HG02798 (cell line): ENCODE data around the gene RPL13A.
"Not testable (repeated sequence)": the region's sequence is repeated elsewhere in the genome, so short reads cannot be mapped to it uniquely, and the experiment has no call there.

Source experiments
- ATAC-seq: cut with Tn5 transposase; IDR thresholded peaks from one replicate; pipeline ENCODE4 v1.9.1; 2021; ENCODE audit warnings: mild to moderate bottlenecking; ENCODE audit not compliant: unreplicated experiment, poor library complexity

RPL13A gene

GRCh38 chr19:49487277-49488045 is at the start of gene RPL13A:
RPL13A (plus strand) TSS chr19:49487608; CDS start chr19:49487630, 22 bp downstream.
- peak; percentile 97 for ATAC-seq

- ATAC-seq = no peak
These were observed 49.1 kb upstream of the RPL13A start for GRCh38 chr19:49438261-49438660.

- ATAC-seq = no peak
These were observed 47.6 kb upstream of the RPL13A start for GRCh38 chr19:49439836-49440235.

- no peak for ATAC-seq
These were observed 46.8 kb upstream of the RPL13A start for GRCh38 chr19:49440439-49441209.

- ATAC-seq = no peak
These were observed 46.0 kb upstream of the RPL13A start, which contains the start of gene SLC17A7 for GRCh38 chr19:49441210-49441959. SLC17A7 (minus strand) TSS chr19:49441527; CDS start chr19:49441379, 148 bp downstream.

GRCh38 chr19:49441960-49442350 is 45.5 kb upstream of the RPL13A start:
- no peak for ATAC-seq

GRCh38 chr19:49442354-49442753 is 45.1 kb upstream of the RPL13A start:
- no peak for ATAC-seq

GRCh38 chr19:49442771-49443365 is 44.5 kb upstream of the RPL13A start:
- no peak for ATAC-seq

GRCh38 chr19:49443366-49444099 is 43.9 kb upstream of the RPL13A start:
- peak; percentile 82 for ATAC-seq

GRCh38 chr19:49444100-49444700 is 43.2 kb upstream of the RPL13A start:
- ATAC-seq = not testable (repeated sequence)

GRCh38 chr19:49445997-49446396 is 41.4 kb upstream of the RPL13A start:
- ATAC-seq = no peak

GRCh38 chr19:49447485-49448431 is 39.6 kb upstream of the RPL13A start:
- no peak for ATAC-seq

- no peak for ATAC-seq
These were observed 39.0 kb upstream of the RPL13A start for GRCh38 chr19:49448432-49448786.

GRCh38 chr19:49450405-49450804 is 37.0 kb upstream of the RPL13A start:
- ATAC-seq = no peak

- ATAC-seq = peak; percentile 65
These were observed 35.8 kb upstream of the RPL13A start, which contains the start of gene PIH1D1 for GRCh38 chr19:49451430-49452181. PIH1D1 (minus strand) TSS chr19:49451814; CDS start chr19:49451574, 240 bp downstream.

GRCh38 chr19:49453013-49453756 is 34.2 kb upstream of the RPL13A start, which contains the start of gene ALDH16A1:
ALDH16A1 (plus strand) TSS chr19:49453225; CDS start chr19:49453332, 107 bp downstream.
- peak; percentile 83 for ATAC-seq
